SU-DHL-6 (cell line): ENCODE data around the gene NFATC1.

Experiments used
- H2AFZ ChIP-seq: fragments of 200-600 bp; sonication (generic); 2 replicates; pipeline ENCODE4 v1.6.1; 2014; ENCODE audit warnings: low read depth, mild to moderate bottlenecking, moderate library complexity, mixed read lengths, antibody characterized with exemption, low read length; ENCODE audit not compliant: severe bottlenecking
- H3F3A ChIP-seq: fragments of 200-600 bp; shearing (Covaris generic); 2 replicates; pipeline ENCODE4 v1.6.0; 2016; ENCODE audit warnings: antibody characterized with exemption, mild to moderate bottlenecking; ENCODE audit not compliant: insufficient read depth
- H3K27ac ChIP-seq: fragments of 200-600 bp; sonication (generic); 2 replicates; pipeline ENCODE4 v1.5.1; 2016; ENCODE audit warnings: low read depth, mild to moderate bottlenecking, low read length, moderate library complexity, mixed read lengths
- H3K27me3 ChIP-seq: fragments of 200-600 bp; sonication (generic), shearing (Covaris generic); 2 replicates; pipeline ENCODE4 v1.6.0; 2014; ENCODE audit warnings: mild to moderate bottlenecking, low read length
- H3K36me3 ChIP-seq: fragments of 200-600 bp; sonication (generic); 2 replicates; pipeline ENCODE4 v1.6.1; 2014; ENCODE audit warnings: mild to moderate bottlenecking, low read length, mixed read lengths
- H3K4me2 ChIP-seq: fragments of 300-600, 200-600 bp; shearing (Covaris generic), sonication (generic); 2 replicates; pipeline ENCODE4 v1.6.0; 2014; ENCODE audit warnings: low read length, low read depth, mild to moderate bottlenecking; ENCODE audit not compliant: poor library complexity, severe bottlenecking
- H3K4me3 ChIP-seq: fragments of 200-600 bp; sonication (generic); 2 replicates; pipeline ENCODE4 v1.5.1; 2014; ENCODE audit warnings: antibody characterized with exemption, low read length, mild to moderate bottlenecking, mixed read lengths; ENCODE audit not compliant: insufficient read depth, poor library complexity, severe bottlenecking
- H3K79me2 ChIP-seq: fragments of 200-600 bp; sonication (generic); 2 replicates; pipeline ENCODE4 v1.6.1; 2014; ENCODE audit warnings: mild to moderate bottlenecking, low read length, moderate library complexity; ENCODE audit not compliant: insufficient read depth
- H3K9ac ChIP-seq: fragments of 200-600 bp; sonication (generic); 2 replicates; pipeline ENCODE4 v1.7.0; 2014; ENCODE audit warnings: mild to moderate bottlenecking, low read length
- H3K9me2 ChIP-seq: fragments of 200-600 bp; sonication (generic); replicated peaks from 2 replicates; pipeline ENCODE4 v1.6.1; 2014; ENCODE audit warnings: low read length; ENCODE audit not compliant: insufficient read depth
- H3K9me3 ChIP-seq: fragments of 200-600 bp; sonication (generic); 2 replicates; pipeline ENCODE4 v1.6.1; 2014; ENCODE audit warnings: low read length, mixed read lengths; ENCODE audit not compliant: insufficient read depth
- H4K20me1 ChIP-seq: fragments of 200-600 bp; sonication (generic); 2 replicates; pipeline ENCODE4 v1.6.1; 2014; ENCODE audit warnings: low read depth, mild to moderate bottlenecking, antibody characterized with exemption, low read length, moderate library complexity, mixed read lengths
- EZH2phosphoT487 ChIP-seq: fragments of 200-600 bp; sonication (generic), shearing (Covaris generic); conservative IDR thresholded peaks from 2 replicates; pipeline ENCODE4 v1.6.1; 2018; ENCODE audit warnings: mild to moderate bottlenecking, antibody characterized with exemption, low read length, moderate library complexity, mixed read lengths
- TF ChIP-seq, protein P1 (sequence below): fragments of 200-600 bp; sonication (generic); IDR thresholded peaks from one replicate; pipeline ENCODE4 v1.5.1; 2017; ENCODE audit warnings: antibody characterized with exemption, mild to moderate bottlenecking, low read length, moderate library complexity; ENCODE audit not compliant: insufficient read depth, poor library complexity, severe bottlenecking

The NFATC1 gene

DNA sequence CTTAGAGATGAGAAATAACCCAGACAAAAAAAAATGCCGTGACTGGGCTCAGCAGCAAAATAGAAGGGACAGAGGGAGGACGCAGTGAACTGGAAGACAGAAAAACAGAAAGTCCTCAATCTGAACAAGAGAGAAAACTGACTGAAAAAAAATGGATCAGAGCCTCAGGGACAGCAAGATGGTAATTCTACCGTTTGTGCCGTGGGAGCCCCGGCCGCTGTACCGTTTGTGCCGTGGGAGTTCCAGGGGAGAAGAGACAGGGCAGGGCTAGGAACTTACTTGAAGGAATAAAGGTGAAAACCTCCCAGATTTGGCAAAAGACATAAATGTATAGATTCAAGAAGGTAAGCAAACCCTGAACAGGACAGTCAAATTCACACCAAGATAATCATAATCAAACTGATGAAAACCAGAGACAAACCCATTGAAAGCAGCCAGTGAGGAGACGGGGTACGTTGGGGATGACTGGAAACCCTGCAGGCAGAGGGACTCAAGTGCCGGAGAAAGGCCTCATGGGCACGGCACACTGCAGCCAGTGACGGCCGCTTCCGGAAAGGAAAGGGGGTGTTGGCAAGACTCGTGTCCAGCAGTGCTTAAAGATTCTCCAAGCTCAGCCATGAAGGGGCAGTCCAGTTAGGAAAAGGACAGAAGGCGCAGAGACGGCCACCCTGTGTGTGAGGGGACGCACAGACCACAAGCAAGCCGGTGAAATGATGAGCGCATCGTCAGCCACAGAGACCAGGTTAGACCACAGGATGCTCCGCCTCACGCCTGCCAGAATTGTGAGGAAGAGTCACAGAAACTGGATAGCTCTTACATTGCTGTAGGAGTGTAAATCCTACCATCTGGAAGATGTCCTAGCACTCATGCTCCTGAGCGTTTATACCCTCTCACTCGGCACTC, 40.0 kb upstream of the NFATC1 start:
- no peaks in the 10 kb centered on the region for H3F3A ChIP-seq
- no peaks in the 10 kb centered on the region for H3K36me3 ChIP-seq
- H3K9me2 ChIP-seq = no peaks in the 10 kb centered on the region
- H3K9me3 ChIP-seq = no peaks in the 10 kb centered on the region
- H3K4me2 ChIP-seq = no peak overlapping the region
- no peak for TF ChIP-seq EZH2phosphoT487
- TF ChIP-seq, protein P1, sequence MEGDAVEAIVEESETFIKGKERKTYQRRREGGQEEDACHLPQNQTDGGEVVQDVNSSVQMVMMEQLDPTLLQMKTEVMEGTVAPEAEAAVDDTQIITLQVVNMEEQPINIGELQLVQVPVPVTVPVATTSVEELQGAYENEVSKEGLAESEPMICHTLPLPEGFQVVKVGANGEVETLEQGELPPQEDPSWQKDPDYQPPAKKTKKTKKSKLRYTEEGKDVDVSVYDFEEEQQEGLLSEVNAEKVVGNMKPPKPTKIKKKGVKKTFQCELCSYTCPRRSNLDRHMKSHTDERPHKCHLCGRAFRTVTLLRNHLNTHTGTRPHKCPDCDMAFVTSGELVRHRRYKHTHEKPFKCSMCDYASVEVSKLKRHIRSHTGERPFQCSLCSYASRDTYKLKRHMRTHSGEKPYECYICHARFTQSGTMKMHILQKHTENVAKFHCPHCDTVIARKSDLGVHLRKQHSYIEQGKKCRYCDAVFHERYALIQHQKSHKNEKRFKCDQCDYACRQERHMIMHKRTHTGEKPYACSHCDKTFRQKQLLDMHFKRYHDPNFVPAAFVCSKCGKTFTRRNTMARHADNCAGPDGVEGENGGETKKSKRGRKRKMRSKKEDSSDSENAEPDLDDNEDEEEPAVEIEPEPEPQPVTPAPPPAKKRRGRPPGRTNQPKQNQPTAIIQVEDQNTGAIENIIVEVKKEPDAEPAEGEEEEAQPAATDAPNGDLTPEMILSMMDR = no peak
- H3K27me3 ChIP-seq = no peaks in the 10 kb centered on the region
- no peak overlapping the region for H3K4me3 ChIP-seq
- no peak overlapping the region for H3K9ac ChIP-seq
- no peaks in the 10 kb centered on the region for H3K79me2 ChIP-seq
- H3K27ac ChIP-seq = no peak overlapping the region
- H4K20me1 ChIP-seq = no peaks in the 10 kb centered on the region
- H2AFZ ChIP-seq = no peak overlapping the region

DNA sequence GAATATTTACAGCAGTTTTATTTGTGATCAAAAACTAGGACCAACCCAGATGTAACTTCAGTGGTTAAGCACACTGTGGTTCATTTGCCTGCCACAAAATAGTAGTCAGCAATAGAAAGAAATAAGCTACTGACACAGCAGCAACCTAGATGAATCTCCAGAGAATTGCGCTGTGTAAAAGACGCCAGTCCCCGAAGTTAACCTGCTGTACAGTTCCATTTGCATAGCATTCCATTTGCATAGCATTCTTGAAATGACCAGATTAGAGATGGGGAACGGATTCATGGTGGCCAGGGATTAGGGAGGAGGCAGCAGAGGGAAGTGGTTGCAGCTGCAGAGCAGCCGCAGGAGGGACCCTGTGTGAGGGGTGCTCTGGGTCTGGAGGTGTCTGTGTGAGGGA, 39.3 kb upstream of the NFATC1 start:
- no peaks in the 10 kb centered on the region for H3K27me3 ChIP-seq
- H2AFZ ChIP-seq = no peak overlapping the region
- no peak overlapping the region for H3K4me2 ChIP-seq
- H3K36me3 ChIP-seq = no peaks in the 10 kb centered on the region
- no peaks in the 10 kb centered on the region for H3K9me3 ChIP-seq
- no peak overlapping the region for H3K9ac ChIP-seq
- no peaks in the 10 kb centered on the region for H3K9me2 ChIP-seq
- H3K4me3 ChIP-seq = no peak overlapping the region
- H3K79me2 ChIP-seq = no peaks in the 10 kb centered on the region
- no peak overlapping the region for H3K27ac ChIP-seq
- H4K20me1 ChIP-seq = no peaks in the 10 kb centered on the region
- H3F3A ChIP-seq = no peaks in the 10 kb centered on the region
- TF ChIP-seq, protein P1 = no peak
- TF ChIP-seq EZH2phosphoT487 = no peak

DNA sequence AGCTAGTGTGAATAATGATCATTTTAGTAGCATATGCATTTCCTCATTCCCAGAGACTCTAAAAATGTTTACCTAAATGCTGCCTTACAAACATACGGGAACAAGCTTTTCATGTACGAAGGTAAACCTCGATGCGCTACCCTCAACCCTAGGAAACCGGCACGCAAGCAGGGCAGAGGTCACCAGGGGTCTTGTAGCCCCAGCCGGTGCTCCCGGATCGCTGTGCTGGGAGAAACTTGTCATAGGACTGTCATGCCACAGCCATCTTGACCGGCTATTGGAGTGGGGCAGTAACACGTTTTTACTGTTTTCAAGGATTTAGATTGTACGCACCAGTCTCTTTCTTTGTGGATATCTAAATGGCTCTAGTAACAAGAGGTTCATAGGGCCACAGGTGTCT, 34.8 kb upstream of the NFATC1 start:
- Histone ChIP-seq H3K36me3 (no peaks in the 10 kb centered on the region), H3K27ac (no peak overlapping the region), H3K4me3 (no peak overlapping the region), H3K9me3 (no peaks in the 10 kb centered on the region), H2AFZ (no peak overlapping the region), H3K4me2 (no peak overlapping the region), H4K20me1 (no peaks in the 10 kb centered on the region), H3K27me3 (no peaks in the 10 kb centered on the region), H3K9me2 (no peaks in the 10 kb centered on the region), H3K79me2 (no peaks in the 10 kb centered on the region), H3K9ac (no peak overlapping the region), H3F3A (no peaks in the 10 kb centered on the region)
- TF ChIP-seq, protein P1 = no peak
- TF ChIP-seq EZH2phosphoT487 = no peak
